ENCODE data around the gene NPEPPS.
"Not testable (repeated sequence)": the region's sequence is repeated elsewhere in the genome, so short reads cannot be mapped to it uniquely, and the experiment has no call there.

DNA sequence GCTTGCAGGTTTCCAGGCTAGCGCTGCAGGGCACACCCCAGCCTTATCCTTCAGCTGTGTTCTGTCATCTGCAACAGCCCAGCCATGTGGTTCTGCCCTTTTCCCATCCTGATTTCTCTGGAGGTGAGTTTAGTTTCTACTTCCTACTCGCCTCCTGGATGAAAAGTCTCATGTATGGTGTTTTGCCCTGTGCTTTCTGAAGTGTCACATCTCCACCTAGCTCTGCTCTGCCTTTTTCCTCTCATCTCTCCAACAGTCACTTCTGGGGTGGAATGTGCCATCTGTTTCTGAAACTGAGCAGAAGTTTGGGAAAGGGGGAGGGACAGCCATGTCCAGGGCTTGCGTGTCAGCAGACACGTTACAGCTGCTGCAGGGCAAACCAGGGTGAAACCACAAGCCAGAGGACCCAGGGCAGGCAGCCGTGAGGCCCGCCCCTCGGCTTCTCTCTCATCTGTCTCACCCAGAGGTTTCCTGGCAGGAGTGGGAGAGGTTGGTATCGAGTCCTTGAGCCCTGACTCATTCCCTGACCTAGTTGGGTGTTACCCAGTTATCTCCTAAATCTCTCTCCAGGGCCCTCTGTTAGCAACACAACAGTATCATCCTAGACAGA is 28.7 kb upstream of the NPEPPS start:
- TF ChIP-seq, protein P1, sequence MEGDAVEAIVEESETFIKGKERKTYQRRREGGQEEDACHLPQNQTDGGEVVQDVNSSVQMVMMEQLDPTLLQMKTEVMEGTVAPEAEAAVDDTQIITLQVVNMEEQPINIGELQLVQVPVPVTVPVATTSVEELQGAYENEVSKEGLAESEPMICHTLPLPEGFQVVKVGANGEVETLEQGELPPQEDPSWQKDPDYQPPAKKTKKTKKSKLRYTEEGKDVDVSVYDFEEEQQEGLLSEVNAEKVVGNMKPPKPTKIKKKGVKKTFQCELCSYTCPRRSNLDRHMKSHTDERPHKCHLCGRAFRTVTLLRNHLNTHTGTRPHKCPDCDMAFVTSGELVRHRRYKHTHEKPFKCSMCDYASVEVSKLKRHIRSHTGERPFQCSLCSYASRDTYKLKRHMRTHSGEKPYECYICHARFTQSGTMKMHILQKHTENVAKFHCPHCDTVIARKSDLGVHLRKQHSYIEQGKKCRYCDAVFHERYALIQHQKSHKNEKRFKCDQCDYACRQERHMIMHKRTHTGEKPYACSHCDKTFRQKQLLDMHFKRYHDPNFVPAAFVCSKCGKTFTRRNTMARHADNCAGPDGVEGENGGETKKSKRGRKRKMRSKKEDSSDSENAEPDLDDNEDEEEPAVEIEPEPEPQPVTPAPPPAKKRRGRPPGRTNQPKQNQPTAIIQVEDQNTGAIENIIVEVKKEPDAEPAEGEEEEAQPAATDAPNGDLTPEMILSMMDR (IDR thresholded peaks at IDR 0.05; ENCODE audit: poor library complexity): not testable (repeated sequence)
- not testable (repeated sequence) for TF ChIP-seq EZH2phosphoT487 (IDR thresholded peaks at IDR 0.05; ENCODE audit: low read depth, severe bottlenecking, unreplicated experiment); EZH2 (IDR thresholded peaks at IDR 0.05; ENCODE audit: borderline replicate concordance)
